Endodermal cell (in vitro differentiated cells): ENCODE measurements around the gene GNB3. TPM values are rescaled to one million over a fixed set of nuclear protein-coding genes. Genes with fewer than 3 reads are reported as not detected.
A peak's percentile ranks its signal among the peaks of the same experiment; 100 is the strongest.

Source experiments
- DNase-seq: peaks from one replicate; pipeline ENCODE4 v3.0.0-alpha.2; 2017
- H3K27ac ChIP-seq: 2 replicates; pipeline ENCODE4 v1.5.1; 2013; ENCODE audit warnings: mild to moderate bottlenecking, low read depth, low read length, moderate library complexity
- H3K27me3 ChIP-seq: 2 replicates; pipeline ENCODE4 v1.6.1; 2013; ENCODE audit warnings: mild to moderate bottlenecking, low read length, moderate library complexity; ENCODE audit not compliant: insufficient read depth, control insufficient read depth, poor library complexity, severe bottlenecking
- H3K36me3 ChIP-seq: 2 replicates; pipeline ENCODE4 v1.7.0; 2013; ENCODE audit warnings: mild to moderate bottlenecking, low read length, moderate library complexity; ENCODE audit not compliant: control insufficient read depth, insufficient read depth
- H3K4me1 ChIP-seq: one replicate; pipeline ENCODE4 v1.7.0; 2013; ENCODE audit warnings: low read length; ENCODE audit not compliant: control insufficient read depth, insufficient read depth
- H3K4me3 ChIP-seq: 2 replicates; pipeline ENCODE4 v1.5.1; 2013; ENCODE audit warnings: mild to moderate bottlenecking, low read length, moderate library complexity
- H3K9ac ChIP-seq: 2 replicates; pipeline ENCODE4 v1.6.1; 2013; ENCODE audit warnings: mild to moderate bottlenecking, low read length, moderate library complexity; ENCODE audit not compliant: poor library complexity, severe bottlenecking; ENCODE audit errors: extremely low read depth
- H3K9me3 ChIP-seq: 2 replicates; pipeline ENCODE4 v1.6.1; 2013; ENCODE audit warnings: mild to moderate bottlenecking, low read length, moderate library complexity; ENCODE audit not compliant: control insufficient read depth
- H3K27ac Mint-ChIP-seq: 2 replicates; pipeline ENCODE4 v1.8.0; 2020; ENCODE audit warnings: mixed read lengths
- H3K27me3 Mint-ChIP-seq: 2 replicates; pipeline ENCODE4 v1.8.0; 2021; ENCODE audit warnings: mild to moderate bottlenecking, mixed read lengths; ENCODE audit not compliant: insufficient read depth
- H3K36me3 Mint-ChIP-seq: 2 replicates; pipeline ENCODE4 v1.8.0; 2020; ENCODE audit warnings: low read depth, mixed read lengths
- H3K4me1 Mint-ChIP-seq: 2 replicates; pipeline ENCODE4 v1.8.0; 2020; ENCODE audit warnings: mixed read lengths
- H3K4me3 Mint-ChIP-seq: 2 replicates; pipeline ENCODE4 v1.8.0; 2020; ENCODE audit warnings: mild to moderate bottlenecking, moderate library complexity, mixed read lengths
- H3K9me3 Mint-ChIP-seq: 2 replicates; pipeline ENCODE4 v1.8.0; 2020; ENCODE audit warnings: mild to moderate bottlenecking, mixed read lengths
- CTCF ChIP-seq: fragments of 200-600 bp; sonication (generic); conservative IDR thresholded peaks from 2 replicates; pipeline ENCODE4 v1.5.0; 2021; ENCODE audit warnings: antibody characterized with exemption, mild to moderate bottlenecking
- WGBS, 2 experiments: methylation state at CpG; one replicate each; pipeline versions ENCODE4 v1.1.5 to v1.1.7; 2013; ENCODE audit warnings: missing lambda C conversion rate in 2 of 2, mixed read lengths in 1 of 2; ENCODE audit not compliant: insufficient coverage in 1 of 2, insufficient read length in 1 of 2; 5-methylcytosine and 5-hydroxymethylcytosine counted together
- total RNA-seq, 2 donors: library from RNA; stranded (reverse); fragmentation: NEBNext Ultra II Directional in 1 of 2; extraction: Animal tissue kit (Norgen Biotek cat#: 25700) in 1 of 2; gene quantifications; 2 replicates in 1 of 2; 3 replicates in 1 of 2; pipeline ENCODE4 v1.2.1, GENCODE V29; 2021

GNB3 gene
- total RNA-seq, 2 donors from 2014 or later, result 10.0 to 17.1 TPM

- no peaks in the 10 kb centered on the region for H3K9me3 ChIP-seq
- H3K4me1 Mint-ChIP-seq, result peaks cover 42% of the 10 kb centered on the region
- no peak for DNase-seq
- no peaks in the 10 kb centered on the region for H3K36me3 Mint-ChIP-seq
- peaks cover 6% of the 10 kb centered on the region for H3K4me1 ChIP-seq
- H3K9ac ChIP-seq, result no peak overlapping the region
- no peaks in the 10 kb centered on the region for H3K36me3 ChIP-seq
- H3K27me3 Mint-ChIP-seq, result peaks cover 77% of the 10 kb centered on the region
- no peak overlapping the region for H3K27ac ChIP-seq
- H3K4me3 Mint-ChIP-seq, result peak overlapping the region; percentile 48
- H3K4me3 ChIP-seq, result no peak overlapping the region
- H3K27me3 ChIP-seq, result peaks cover 19% of the 10 kb centered on the region
- H3K9me3 Mint-ChIP-seq, result no peaks in the 10 kb centered on the region
- WGBS, 2 experiments, result 59 to 60% methylated on average over 12 of the region's 12 CpGs
- TF ChIP-seq CTCF, result no peak
- no peak overlapping the region for H3K27ac Mint-ChIP-seq
Measured at GRCh38 chr12:6824901-6825381, 15.8 kb upstream of the GNB3 start.

GRCh38 chr12:6825398-6826124 is 15.2 kb upstream of the GNB3 start:
- Mint-ChIP-seq H3K4me1 (peaks cover 36% of the 10 kb centered on the region), H3K9me3 (no peaks in the 10 kb centered on the region)
- no peak overlapping the region for H3K9ac ChIP-seq

DNA sequence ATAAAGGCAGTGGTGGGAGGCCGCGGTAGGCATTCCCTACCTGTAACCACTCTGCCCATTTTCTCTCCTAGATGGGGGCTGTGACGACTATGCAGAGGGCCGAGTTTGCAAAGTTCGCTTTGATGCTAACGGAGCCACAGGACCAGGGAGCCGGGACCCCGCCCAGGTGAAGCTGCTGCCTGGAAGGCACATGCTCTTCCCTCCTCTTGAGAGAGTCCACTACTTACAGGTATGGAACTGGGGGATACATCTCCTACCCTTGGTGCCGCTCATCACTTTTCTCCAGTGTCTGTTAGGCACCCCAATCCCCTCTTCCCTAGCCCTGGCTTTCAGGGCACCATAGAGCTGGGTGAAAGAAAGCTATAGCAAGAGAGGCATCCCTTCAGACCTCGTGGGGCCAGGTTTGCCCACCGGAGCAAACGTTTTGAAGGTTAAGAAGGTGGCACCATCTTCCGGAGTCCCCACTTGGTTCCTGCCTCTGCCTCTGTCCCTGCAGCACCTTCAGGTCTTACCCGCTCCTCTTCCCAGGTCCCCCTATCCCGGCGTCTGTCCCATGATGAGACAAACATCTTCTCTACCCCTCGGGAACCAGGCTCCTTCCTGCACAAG is 14.5 kb upstream of the GNB3 start:
- 79 to 84% methylated on average over 15 to 17 of the region's 17 CpGs for WGBS, 2 experiments
- Mint-ChIP-seq H3K27ac (no peak overlapping the region), H3K36me3 (peaks cover 6% of the 10 kb centered on the region), H3K9me3 (no peaks in the 10 kb centered on the region), H3K4me3 (no peak overlapping the region), H3K4me1 (peaks cover 29% of the 10 kb centered on the region), H3K27me3 (peaks cover 64% of the 10 kb centered on the region)
- H3K9me3 ChIP-seq, result no peaks in the 10 kb centered on the region
- no peak overlapping the region for H3K9ac ChIP-seq
- H3K27ac ChIP-seq, result no peak overlapping the region
- H3K36me3 ChIP-seq, result peaks cover 6% of the 10 kb centered on the region
- peak; percentile 52 for DNase-seq
- TF ChIP-seq CTCF, result no peak
- peaks cover 19% of the 10 kb centered on the region for H3K27me3 ChIP-seq
- H3K4me1 ChIP-seq, result peaks cover 2% of the 10 kb centered on the region
- H3K4me3 ChIP-seq, result no peak overlapping the region

More at GRCh38 chr12:6825398-6826124, 15.2 kb upstream of the GNB3 start:
- Mint-ChIP-seq H3K27ac (no peak overlapping the region), H3K27me3 (peaks cover 70% of the 10 kb centered on the region), H3K4me3 (peak overlapping the region; percentile 48), H3K36me3 (no peaks in the 10 kb centered on the region)
- Histone ChIP-seq H3K27ac (no peak overlapping the region), H3K36me3 (no peaks in the 10 kb centered on the region), H3K4me3 (no peak overlapping the region), H3K27me3 (peaks cover 19% of the 10 kb centered on the region), H3K9me3 (no peaks in the 10 kb centered on the region), H3K4me1 (peaks cover 2% of the 10 kb centered on the region)
- DNase-seq, result peak; percentile 98
- peak; percentile 100 for TF ChIP-seq CTCF
- 9 to 17% methylated on average over 13 to 19 of the region's 19 CpGs for WGBS, 2 experiments
